Esophagus (tissue), 2 donors: ENCODE data around the gene SFXN5. TPM values are rescaled to one million over a fixed set of nuclear protein-coding genes. Genes with fewer than 3 reads are reported as not detected.

Experiments used
- H3K27ac ChIP-seq, 2 donors: one replicate each; pipeline ENCODE4 v1.5.1; 2013; ENCODE audit warnings: low read depth in 2 of 2, mild to moderate bottlenecking in 2 of 2, inconsistent platforms in 1 of 2, low read length in 1 of 2, moderate library complexity in 1 of 2
- H3K27me3 ChIP-seq, 2 donors: one replicate each; pipeline ENCODE4 v1.6.1; 2013; ENCODE audit warnings: low read length in 2 of 2, control low read depth in 1 of 2, mild to moderate bottlenecking in 1 of 2; ENCODE audit not compliant: insufficient read depth in 2 of 2, control insufficient read depth in 1 of 2
- H3K36me3 ChIP-seq, 2 donors: one replicate each; pipeline ENCODE4 v1.6.1; 2013; ENCODE audit warnings: low read length in 1 of 2; ENCODE audit not compliant: control insufficient read depth in 2 of 2, insufficient read depth in 2 of 2
- H3K4me1 ChIP-seq, 2 donors: one replicate each; pipeline ENCODE4 v1.6.1; 2013; ENCODE audit warnings: low read length in 1 of 2; ENCODE audit not compliant: control insufficient read depth in 2 of 2, insufficient read depth in 2 of 2
- H3K4me3 ChIP-seq, 2 donors: one replicate each; pipeline ENCODE4 v1.5.1; 2013; ENCODE audit warnings: low read length in 2 of 2, mild to moderate bottlenecking in 2 of 2, low read depth in 1 of 2, moderate library complexity in 1 of 2
- H3K9me3 ChIP-seq, 2 donors: one replicate each; pipeline ENCODE4 v1.6.1; 2013; ENCODE audit warnings: mild to moderate bottlenecking in 2 of 2, low read depth in 1 of 2, low read length in 1 of 2, moderate library complexity in 1 of 2; ENCODE audit not compliant: control insufficient read depth in 2 of 2, insufficient read depth in 1 of 2
- WGBS, 2 donors: extraction: QIAGEN DNeasy Blood & Tissue Kit; methylation state at CpG; one replicate each; pipeline ENCODE4 v1.1.7; 2013; 5-methylcytosine and 5-hydroxymethylcytosine counted together
- polyA plus RNA-seq, 2 donors: library from polyadenylated mRNA; stranded (reverse); fragments of 200-250 nt; gene quantifications; one replicate each; pipeline ENCODE4 v1.2.3, GENCODE V29; 2013
- donor health status: healthy with polysubstance abuse.
- donor health status: Bipolar disorder and iron deficiency.

Gene SFXN5
- polyA plus RNA-seq, 2 donors: 4.2 to 6.6 TPM

GRCh38 chr2:72956050-72956395 lies 115.5 kb downstream of the SFXN5 start:
- Histone ChIP-seq H3K36me3 (peaks cover 0 to 2% of the 10 kb centered on the region in 2 donors), H3K9me3 (no peaks in the 10 kb centered on the region), H3K4me1 (no peaks in the 10 kb centered on the region), H3K4me3 (no peak overlapping the region), H3K27me3 (no peaks in the 10 kb centered on the region), H3K27ac (no peak overlapping the region)
- 99 to 100% methylated on average over 2 of the region's 2 CpGs for WGBS, 2 donors

- Histone ChIP-seq H3K4me3 (no peak overlapping the region), H3K36me3 (peaks cover 0 to 2% of the 10 kb centered on the region in 2 donors), H3K4me1 (no peaks in the 10 kb centered on the region), H3K27ac (no peak overlapping the region), H3K9me3 (no peaks in the 10 kb centered on the region), H3K27me3 (no peaks in the 10 kb centered on the region)
- 79 to 80% methylated on average over 24 of the region's 24 CpGs for WGBS, 2 donors
Measured at GRCh38 chr2:72955228-72956049, 116.1 kb downstream of the SFXN5 start.

- no peaks in the 10 kb centered on the region for H3K9me3 ChIP-seq
- H3K36me3 ChIP-seq: peaks cover 0 to 3% of the 10 kb centered on the region in 2 donors
- WGBS, 2 donors: 77 to 78% methylated on average over 10 to 12 of the region's 12 CpGs
- no peak overlapping the region for H3K27ac ChIP-seq
- no peaks in the 10 kb centered on the region for H3K4me1 ChIP-seq
- H3K4me3 ChIP-seq: no peak overlapping the region
- H3K27me3 ChIP-seq: no peaks in the 10 kb centered on the region
Measured at GRCh38 chr2:72954376-72955227, 116.9 kb downstream of the SFXN5 start.

GRCh38 chr2:72953976-72954375 lies 117.5 kb downstream of the SFXN5 start:
- Histone ChIP-seq H3K9me3 (no peaks in the 10 kb centered on the region), H3K4me1 (no peaks in the 10 kb centered on the region), H3K36me3 (peaks cover 0 to 3% of the 10 kb centered on the region in 2 donors), H3K4me3 (no peak overlapping the region), H3K27me3 (no peaks in the 10 kb centered on the region), H3K27ac (no peak overlapping the region)
- 68 to 73% methylated on average over 4 of the region's 4 CpGs for WGBS, 2 donors

- Histone ChIP-seq H3K27me3 (no peaks in the 10 kb centered on the region), H3K36me3 (peaks cover 0 to 3% of the 10 kb centered on the region in 2 donors), H3K4me3 (no peak overlapping the region), H3K4me1 (no peaks in the 10 kb centered on the region), H3K9me3 (no peaks in the 10 kb centered on the region), H3K27ac (no peak overlapping the region)
- 100% methylated on average over 1 of the region's 1 CpG for WGBS, 2 donors
Measured at GRCh38 chr2:72953528-72953927, 118.0 kb downstream of the SFXN5 start.

GRCh38 chr2:72952961-72953360 lies 118.6 kb downstream of the SFXN5 start:
- H3K36me3 ChIP-seq: peaks cover 0 to 2% of the 10 kb centered on the region in 2 donors
- H3K4me1 ChIP-seq: no peaks in the 10 kb centered on the region
- 83 to 92% methylated on average over 14 of the region's 14 CpGs for WGBS, 2 donors
- no peaks in the 10 kb centered on the region for H3K9me3 ChIP-seq
- H3K27ac ChIP-seq: no peak overlapping the region
- H3K27me3 ChIP-seq: no peaks in the 10 kb centered on the region
- H3K4me3 ChIP-seq: no peak overlapping the region

- Histone ChIP-seq H3K9me3 (no peaks in the 10 kb centered on the region), H3K27me3 (no peaks in the 10 kb centered on the region), H3K4me1 (no peaks in the 10 kb centered on the region), H3K27ac (no peak overlapping the region), H3K36me3 (peaks cover 0 to 2% of the 10 kb centered on the region in 2 donors), H3K4me3 (no peak overlapping the region)
- 88 to 91% methylated on average over 8 of the region's 8 CpGs for WGBS, 2 donors
Measured at GRCh38 chr2:72952110-72952823, 119.2 kb downstream of the SFXN5 start.

GRCh38 chr2:72951303-72952095 lies 120.0 kb downstream of the SFXN5 start:
- peaks cover 0 to 2% of the 10 kb centered on the region in 2 donors for H3K36me3 ChIP-seq
- H3K4me3 ChIP-seq: no peak overlapping the region
- no peaks in the 10 kb centered on the region for H3K4me1 ChIP-seq
- H3K27ac ChIP-seq: no peak overlapping the region
- 91 to 93% methylated on average over 8 of the region's 8 CpGs for WGBS, 2 donors
- H3K9me3 ChIP-seq: no peaks in the 10 kb centered on the region
- H3K27me3 ChIP-seq: no peaks in the 10 kb centered on the region
